ENCODE measurements around the gene TFAM.
"Not testable (repeated sequence)": the region's sequence is repeated elsewhere in the genome, so short reads cannot be mapped to it uniquely, and the experiment has no call there.

The TFAM gene

GRCh38 chr10:58397830-58398229, 12.6 kb downstream of the TFAM start:
- Histone ChIP-seq H3K27me3 (replicated peaks; ENCODE audit: control insufficient read depth, insufficient read depth, low read length, poor library complexity, severe bottlenecking) (no peaks in the 10 kb centered on the region), H3K9me3 (ENCODE audit: control insufficient read depth, low read length) (no peaks in the 10 kb centered on the region), H3K4me3 (ENCODE audit: insufficient read depth, low read depth, low read length, poor library complexity, severe bottlenecking) (no peak overlapping the region), H3K27ac (ENCODE audit: insufficient read depth, low read length, poor library complexity, severe bottlenecking) (no peak overlapping the region), H3K4me1 (ENCODE audit: control insufficient read depth, insufficient read depth, low read length, poor library complexity, severe bottlenecking) (no peaks in the 10 kb centered on the region), H3K36me3 (ENCODE audit: control insufficient read depth, insufficient read depth, low read length) (peaks cover 34% of the 10 kb centered on the region)
- no peak for DNase-seq

- H3K36me3 ChIP-seq (ENCODE audit: control insufficient read depth, insufficient read depth, low read length) = peaks cover 24% of the 10 kb centered on the region
- H3K4me3 ChIP-seq (ENCODE audit: insufficient read depth, low read depth, low read length, poor library complexity, severe bottlenecking) = no peak overlapping the region
- no peaks in the 10 kb centered on the region for H3K9me3 ChIP-seq (ENCODE audit: control insufficient read depth, low read length)
- H3K27ac ChIP-seq (ENCODE audit: insufficient read depth, low read length, poor library complexity, severe bottlenecking) = no peak overlapping the region
- no peaks in the 10 kb centered on the region for H3K27me3 ChIP-seq (replicated peaks; ENCODE audit: control insufficient read depth, insufficient read depth, low read length, poor library complexity, severe bottlenecking)
- H3K4me1 ChIP-seq (ENCODE audit: control insufficient read depth, insufficient read depth, low read length, poor library complexity, severe bottlenecking) = no peaks in the 10 kb centered on the region
- no peak for DNase-seq
Observed at GRCh38 chr10:58399410-58399809, 14.2 kb downstream of the TFAM start.

- Histone ChIP-seq H3K4me1 (ENCODE audit: control insufficient read depth, insufficient read depth, low read length, poor library complexity, severe bottlenecking) (no peaks in the 10 kb centered on the region), H3K27ac (ENCODE audit: insufficient read depth, low read length, poor library complexity, severe bottlenecking) (no peak overlapping the region), H3K4me3 (ENCODE audit: insufficient read depth, low read depth, low read length, poor library complexity, severe bottlenecking) (no peak overlapping the region), H3K36me3 (ENCODE audit: control insufficient read depth, insufficient read depth, low read length) (peaks cover 15% of the 10 kb centered on the region), H3K9me3 (ENCODE audit: control insufficient read depth, low read length) (no peaks in the 10 kb centered on the region), H3K27me3 (replicated peaks; ENCODE audit: control insufficient read depth, insufficient read depth, low read length, poor library complexity, severe bottlenecking) (no peaks in the 10 kb centered on the region)
- DNase-seq = no peak
Observed at GRCh38 chr10:58400609-58401008, 15.4 kb downstream of the TFAM start.

GRCh38 chr10:58404001-58404400, 18.8 kb downstream of the TFAM start:
- no peak overlapping the region for H3K4me3 ChIP-seq (ENCODE audit: insufficient read depth, low read depth, low read length, poor library complexity, severe bottlenecking)
- no peaks in the 10 kb centered on the region for H3K27me3 ChIP-seq (replicated peaks; ENCODE audit: control insufficient read depth, insufficient read depth, low read length, poor library complexity, severe bottlenecking)
- no peak for DNase-seq
- H3K36me3 ChIP-seq (ENCODE audit: control insufficient read depth, insufficient read depth, low read length) = no peaks in the 10 kb centered on the region
- H3K4me1 ChIP-seq (ENCODE audit: control insufficient read depth, insufficient read depth, low read length, poor library complexity, severe bottlenecking) = no peaks in the 10 kb centered on the region
- H3K9me3 ChIP-seq (ENCODE audit: control insufficient read depth, low read length) = no peaks in the 10 kb centered on the region
- H3K27ac ChIP-seq (ENCODE audit: insufficient read depth, low read length, poor library complexity, severe bottlenecking) = no peak overlapping the region

GRCh38 chr10:58409956-58410610, 24.9 kb downstream of the TFAM start:
- H3K4me1 ChIP-seq (ENCODE audit: control insufficient read depth, insufficient read depth, low read length, poor library complexity, severe bottlenecking) = no peaks in the 10 kb centered on the region
- H3K27ac ChIP-seq (ENCODE audit: insufficient read depth, low read length, poor library complexity, severe bottlenecking) = no peak overlapping the region
- no peaks in the 10 kb centered on the region for H3K27me3 ChIP-seq (replicated peaks; ENCODE audit: control insufficient read depth, insufficient read depth, low read length, poor library complexity, severe bottlenecking)
- no peak overlapping the region for H3K4me3 ChIP-seq (ENCODE audit: insufficient read depth, low read depth, low read length, poor library complexity, severe bottlenecking)
- no peaks in the 10 kb centered on the region for H3K36me3 ChIP-seq (ENCODE audit: control insufficient read depth, insufficient read depth, low read length)
- H3K9me3 ChIP-seq (ENCODE audit: control insufficient read depth, low read length) = no peaks in the 10 kb centered on the region
- DNase-seq = no peak

GRCh38 chr10:58412502-58412961, 27.3 kb downstream of the TFAM start:
- Histone ChIP-seq H3K9me3 (ENCODE audit: control insufficient read depth, low read length) (no peaks in the 10 kb centered on the region), H3K36me3 (ENCODE audit: control insufficient read depth, insufficient read depth, low read length) (no peaks in the 10 kb centered on the region), H3K4me3 (ENCODE audit: insufficient read depth, low read depth, low read length, poor library complexity, severe bottlenecking) (no peak overlapping the region), H3K4me1 (ENCODE audit: control insufficient read depth, insufficient read depth, low read length, poor library complexity, severe bottlenecking) (no peaks in the 10 kb centered on the region), H3K27ac (ENCODE audit: insufficient read depth, low read length, poor library complexity, severe bottlenecking) (no peak overlapping the region), H3K27me3 (replicated peaks; ENCODE audit: control insufficient read depth, insufficient read depth, low read length, poor library complexity, severe bottlenecking) (no peaks in the 10 kb centered on the region)
- DNase-seq = no peak

- Histone ChIP-seq H3K27me3 (replicated peaks; ENCODE audit: control insufficient read depth, insufficient read depth, low read length, poor library complexity, severe bottlenecking) (no peaks in the 10 kb centered on the region), H3K9me3 (ENCODE audit: control insufficient read depth, low read length) (no peaks in the 10 kb centered on the region), H3K36me3 (ENCODE audit: control insufficient read depth, insufficient read depth, low read length) (no peaks in the 10 kb centered on the region), H3K4me3 (ENCODE audit: insufficient read depth, low read depth, low read length, poor library complexity, severe bottlenecking) (no peak overlapping the region), H3K4me1 (ENCODE audit: control insufficient read depth, insufficient read depth, low read length, poor library complexity, severe bottlenecking) (no peaks in the 10 kb centered on the region), H3K27ac (ENCODE audit: insufficient read depth, low read length, poor library complexity, severe bottlenecking) (no peak overlapping the region)
- DNase-seq = no peak
Observed at GRCh38 chr10:58414270-58415041, 29.2 kb downstream of the TFAM start.

- Histone ChIP-seq H3K4me1 (ENCODE audit: control insufficient read depth, insufficient read depth, low read length, poor library complexity, severe bottlenecking) (no peaks in the 10 kb centered on the region), H3K36me3 (ENCODE audit: control insufficient read depth, insufficient read depth, low read length) (no peaks in the 10 kb centered on the region), H3K4me3 (ENCODE audit: insufficient read depth, low read depth, low read length, poor library complexity, severe bottlenecking) (no peak overlapping the region), H3K9me3 (ENCODE audit: control insufficient read depth, low read length) (no peaks in the 10 kb centered on the region), H3K27ac (ENCODE audit: insufficient read depth, low read length, poor library complexity, severe bottlenecking) (no peak overlapping the region), H3K27me3 (replicated peaks; ENCODE audit: control insufficient read depth, insufficient read depth, low read length, poor library complexity, severe bottlenecking) (no peaks in the 10 kb centered on the region)
- no peak for DNase-seq
Observed at GRCh38 chr10:58415757-58416156, 30.5 kb downstream of the TFAM start.

- H3K36me3 ChIP-seq (ENCODE audit: control insufficient read depth, insufficient read depth, low read length); DNase-seq; H3K4me3 ChIP-seq (ENCODE audit: insufficient read depth, low read depth, low read length, poor library complexity, severe bottlenecking); H3K27me3 ChIP-seq (replicated peaks; ENCODE audit: control insufficient read depth, insufficient read depth, low read length, poor library complexity, severe bottlenecking); H3K9me3 ChIP-seq (ENCODE audit: control insufficient read depth, low read length); H3K27ac ChIP-seq (ENCODE audit: insufficient read depth, low read length, poor library complexity, severe bottlenecking); H3K4me1 ChIP-seq (ENCODE audit: control insufficient read depth, insufficient read depth, low read length, poor library complexity, severe bottlenecking): not testable (repeated sequence)
Observed at GRCh38 chr10:58417902-58418301, 32.7 kb downstream of the TFAM start.

GRCh38 chr10:58424176-58424575, 39.0 kb downstream of the TFAM start:
- no peak overlapping the region for H3K4me3 ChIP-seq (ENCODE audit: insufficient read depth, low read depth, low read length, poor library complexity, severe bottlenecking)
- no peak overlapping the region for H3K27ac ChIP-seq (ENCODE audit: insufficient read depth, low read length, poor library complexity, severe bottlenecking)

More at GRCh38 chr10:58424176-58424575, 39.0 kb downstream of the TFAM start:
- no peak for DNase-seq
- Histone ChIP-seq H3K9me3 (ENCODE audit: control insufficient read depth, low read length) (no peaks in the 10 kb centered on the region), H3K4me1 (ENCODE audit: control insufficient read depth, insufficient read depth, low read length, poor library complexity, severe bottlenecking) (no peaks in the 10 kb centered on the region), H3K27me3 (replicated peaks; ENCODE audit: control insufficient read depth, insufficient read depth, low read length, poor library complexity, severe bottlenecking) (no peaks in the 10 kb centered on the region), H3K36me3 (ENCODE audit: control insufficient read depth, insufficient read depth, low read length) (no peaks in the 10 kb centered on the region)
